GM21737 (cell line): ENCODE data around the gene FREM1.
A peak's percentile ranks its signal among the peaks of the same experiment; 100 is the strongest.

Experiments used
- ATAC-seq: cut with Tn5 transposase; IDR thresholded peaks from one replicate; pipeline ENCODE4 v1.9.1; 2021; ENCODE audit warnings: mild to moderate bottlenecking, moderate library complexity; ENCODE audit not compliant: unreplicated experiment

The FREM1 gene

GRCh38 chr9:14913366-14913765 lies 3.1 kb upstream of the FREM1 start:
- no peak for ATAC-seq

GRCh38 chr9:14912859-14913258 lies 2.6 kb upstream of the FREM1 start:
- no peak for ATAC-seq

GRCh38 chr9:14911046-14911445 lies 818 bp upstream of the FREM1 start:
- ATAC-seq = no peak

- no peak for ATAC-seq
Observed at GRCh38 chr9:14909601-14909960, 647 bp downstream of the FREM1 start.

- no peak for ATAC-seq
Observed at GRCh38 chr9:14909181-14909580, 1.0 kb downstream of the FREM1 start.

GRCh38 chr9:14908295-14909180 lies 1.7 kb downstream of the FREM1 start:
- ATAC-seq = peak; percentile 62

- ATAC-seq = no peak
Observed at GRCh38 chr9:14907696-14908095, 2.5 kb downstream of the FREM1 start.

GRCh38 chr9:14907360-14907685 lies 2.9 kb downstream of the FREM1 start:
- no peak for ATAC-seq

GRCh38 chr9:14906644-14907359 lies 3.4 kb downstream of the FREM1 start:
- ATAC-seq = no peak

- no peak for ATAC-seq
Observed at GRCh38 chr9:14906000-14906399, 4.2 kb downstream of the FREM1 start.

- no peak for ATAC-seq
Observed at GRCh38 chr9:14903040-14903439, 7.2 kb downstream of the FREM1 start.

- no peak for ATAC-seq
Observed at GRCh38 chr9:14902561-14902960, 7.7 kb downstream of the FREM1 start.

- no peak for ATAC-seq
Observed at GRCh38 chr9:14899815-14900193, 10.4 kb downstream of the FREM1 start.

- ATAC-seq = no peak
Observed at GRCh38 chr9:14899042-14899814, 11.0 kb downstream of the FREM1 start.

- ATAC-seq = no peak
Observed at GRCh38 chr9:14895806-14896205, 14.4 kb downstream of the FREM1 start.

GRCh38 chr9:14893280-14893679 lies 16.9 kb downstream of the FREM1 start:
- ATAC-seq = no peak

- no peak for ATAC-seq
Observed at GRCh38 chr9:14891332-14891731, 18.9 kb downstream of the FREM1 start.

GRCh38 chr9:14889451-14889850 lies 20.8 kb downstream of the FREM1 start:
- ATAC-seq = no peak

GRCh38 chr9:14888875-14889274 lies 21.4 kb downstream of the FREM1 start:
- no peak for ATAC-seq

- ATAC-seq = no peak
Observed at GRCh38 chr9:14888272-14888671, 22.0 kb downstream of the FREM1 start.

GRCh38 chr9:14887149-14887548 lies 23.1 kb downstream of the FREM1 start:
- ATAC-seq = no peak
